Gastroesophageal sphincter (tissue), 3 donors: ENCODE measurements around the gene PLA2G4D.

Experiments
- CTCF ChIP-seq, 4 experiments: fragments of 200-600 bp in 2 of 4; fragments of 450-650 bp in 2 of 4; sonication (generic) in 1 of 4; IDR thresholded peaks; one replicate each; pipeline ENCODE4 v1.5.1; 2017 to 2019; ENCODE audit warnings: antibody characterized with exemption in 4 of 4, mild to moderate bottlenecking in 2 of 4, moderate library complexity in 2 of 4
- EP300 ChIP-seq: sonication (generic); formaldehyde crosslinking; IDR thresholded peaks from one replicate; pipeline ENCODE4 v1.6.1; 2017; ENCODE audit warnings: antibody characterized with exemption, mild to moderate bottlenecking
- POLR2A ChIP-seq, 2 donors: fragments of 450-650 bp; IDR thresholded peaks; one replicate each; pipeline ENCODE4 v1.6.1; 2017; ENCODE audit warnings: antibody characterized with exemption in 2 of 2, mild to moderate bottlenecking in 2 of 2, moderate library complexity in 1 of 2
- POLR2AphosphoS5 ChIP-seq: sonication (generic); formaldehyde crosslinking; IDR thresholded peaks from one replicate; pipeline ENCODE4 v1.6.1; 2017; ENCODE audit warnings: antibody characterized with exemption

DNA sequence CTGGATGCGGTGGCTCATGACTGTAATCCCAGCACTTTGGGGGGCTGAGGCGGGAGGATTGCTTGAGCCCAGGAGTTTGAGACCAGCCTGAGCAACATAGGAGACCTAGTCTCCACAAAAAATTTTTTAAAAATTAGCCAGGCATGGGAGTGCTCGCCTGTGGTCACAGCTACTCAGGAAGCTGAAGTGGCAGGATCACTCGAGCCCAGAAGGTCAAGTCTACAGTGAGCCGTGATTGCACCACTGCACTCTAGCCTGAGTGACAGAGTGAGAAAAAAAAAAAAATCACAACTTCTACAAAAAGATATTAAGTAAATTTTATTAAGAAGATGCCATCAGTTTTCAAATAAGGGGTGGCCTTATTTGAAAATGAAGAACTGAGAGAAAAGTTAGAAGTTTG is 11.9 kb upstream of the PLA2G4D start:
- TF ChIP-seq CTCF (IDR thresholded peaks at IDR 0.05), result no peak
- no peak for TF ChIP-seq EP300
- no peak for TF ChIP-seq POLR2AphosphoS5
- no peak for TF ChIP-seq POLR2A (IDR thresholded peaks at IDR 0.05)
